Natural killer cell (primary cell): ENCODE results near the gene LDB1. TPM values are rescaled to one million over a fixed set of nuclear protein-coding genes. Genes with fewer than 3 reads are reported as not detected.

ENCODE experiments used
- ATAC-seq, 3 donors: fragments of 150-1000 bp in 2 of 3; fragments of 200-7000 bp in 1 of 3; cut with Tn5 transposase; 1 replicate in 1 of 3; 2 replicates in 2 of 3; pipeline ENCODE4 v1.10.0; 2021; ENCODE audit warnings: mild to moderate bottlenecking in 2 of 3, moderate library complexity in 2 of 3
- DNase-seq, 2 donors: peaks; one replicate each; pipeline versions ENCODE4 v3.0.0 to v3.0.0-alpha.2; 2013 to 2021; ENCODE audit warnings: mixed read lengths in 1 of 2
- H3K27ac ChIP-seq: one replicate; pipeline ENCODE4 v1.5.1; 2013; ENCODE audit warnings: mild to moderate bottlenecking, low read length
- H3K27me3 ChIP-seq: one replicate; pipeline ENCODE4 v1.6.1; 2013; ENCODE audit warnings: low read length; ENCODE audit not compliant: control insufficient read depth, insufficient read depth
- H3K36me3 ChIP-seq: one replicate; pipeline ENCODE4 v1.6.1; 2013; ENCODE audit warnings: low read length; ENCODE audit not compliant: control insufficient read depth, insufficient read depth
- H3K4me1 ChIP-seq: one replicate; pipeline ENCODE4 v1.6.1; 2013; ENCODE audit warnings: low read length; ENCODE audit not compliant: control insufficient read depth, insufficient read depth
- H3K4me3 ChIP-seq: one replicate; pipeline ENCODE4 v1.5.1; 2013; ENCODE audit warnings: low read length
- H3K9me3 ChIP-seq: one replicate; pipeline ENCODE4 v1.6.1; 2013; ENCODE audit warnings: low read length; ENCODE audit not compliant: control insufficient read depth, insufficient read depth
- H3K27ac Mint-ChIP-seq, 2 donors: one replicate each; pipeline ENCODE4 v1.8.0; 2022; ENCODE audit warnings: mild to moderate bottlenecking in 2 of 2, mixed read lengths in 2 of 2, moderate library complexity in 1 of 2
- H3K27me3 Mint-ChIP-seq, 2 donors: one replicate each; pipeline ENCODE4 v1.8.0; 2022; ENCODE audit warnings: low read depth in 2 of 2, mixed read lengths in 2 of 2
- H3K36me3 Mint-ChIP-seq: one replicate; pipeline ENCODE4 v1.8.0; 2022; ENCODE audit warnings: mixed read lengths
- H3K4me1 Mint-ChIP-seq, 2 donors: one replicate each; pipeline ENCODE4 v1.8.0; 2022; ENCODE audit warnings: mixed read lengths in 2 of 2
- H3K4me3 Mint-ChIP-seq: one replicate; pipeline ENCODE4 v1.8.0; 2022; ENCODE audit warnings: mild to moderate bottlenecking, moderate library complexity, mixed read lengths
- H3K9me3 Mint-ChIP-seq, 2 donors: one replicate each; pipeline ENCODE4 v1.8.0; 2022; ENCODE audit warnings: mixed read lengths in 2 of 2
- CTCF ChIP-seq: fragments of 200-600 bp; IDR thresholded peaks from one replicate; pipeline ENCODE4 v1.8.0; 2022; ENCODE audit warnings: antibody characterized with exemption
- WGBS: methylation state at CpG from one replicate; pipeline ENCODE4 v1.1.7; 2013; ENCODE audit warnings: missing lambda C conversion rate; ENCODE audit not compliant: insufficient coverage; 5-methylcytosine and 5-hydroxymethylcytosine counted together
- intact Hi-C: fragments of 100-400 bp; cut with micrococcal nuclease; formaldehyde crosslinking; loops from one replicate; pipeline ENCODE4 v1.14.2; 2022
- total RNA-seq, 4 donors: library from RNA; stranded (reverse); fragments of 120-200 nt in 1 of 4; gene quantifications; one replicate each; pipeline versions ENCODE4 v1.2.3 to v1.2.4, GENCODE V29; 2013 to 2022

LDB1 gene
- total RNA-seq, 3 donors from 2014 or later (not counting 1 experiment from before 2014, with no cell fraction given) = 103 to 109 (median 104) TPM

DNA sequence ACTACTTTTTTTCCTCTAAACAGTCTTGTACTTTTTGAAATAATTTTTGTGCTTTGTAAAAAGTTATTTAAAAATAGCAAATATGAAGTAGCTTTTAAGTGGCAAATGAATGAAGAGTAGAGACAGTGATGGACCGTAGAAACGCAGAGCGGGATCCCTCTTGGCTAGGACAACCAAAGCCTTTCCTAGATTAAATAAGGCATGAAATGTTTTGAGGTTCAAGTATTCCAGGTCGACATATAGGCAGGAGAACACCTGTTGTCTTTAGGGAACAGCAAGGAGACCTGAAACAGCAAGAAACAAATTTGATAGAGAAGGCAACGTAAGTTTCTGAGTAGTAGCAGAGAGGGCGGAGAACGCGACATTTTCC, 12.0 kb upstream of the LDB1 start:
- peak overlapping the region; percentile 98 for H3K4me3 Mint-ChIP-seq
- no peaks in the 10 kb centered on the region for H3K9me3 ChIP-seq
- H3K4me1 ChIP-seq = peaks cover 27% of the 10 kb centered on the region
- no peaks in the 10 kb centered on the region for H3K9me3 Mint-ChIP-seq
- 34% methylated on average over 8 of the region's 8 CpGs for WGBS
- no peak for TF ChIP-seq CTCF
- H3K4me3 ChIP-seq = peak overlapping the region; percentile 96
- no peaks in the 10 kb centered on the region for H3K36me3 Mint-ChIP-seq
- no peaks in the 10 kb centered on the region for H3K36me3 ChIP-seq
- peak overlapping the region; percentile 86 for H3K27ac ChIP-seq
- peaks cover 33 to 37% of the 10 kb centered on the region in 2 donors for H3K4me1 Mint-ChIP-seq
- H3K27me3 Mint-ChIP-seq = no peaks in the 10 kb centered on the region
- DNase-seq (no peak), ATAC-seq (no peak)
- no peaks in the 10 kb centered on the region for H3K27me3 ChIP-seq
- H3K27ac Mint-ChIP-seq = peak overlapping the region; percentile 93 to 97
- intact Hi-C loops = loop anchor here (1.0 kb wide), 5 partner anchors 12 to 370 kb away; partner anchors contain the start of genes ACTR1A, CUEDC2, LDB1 and NOLC1

GRCh38 chr10:102131286-102132170, 11.4 kb upstream of the LDB1 start:
- H3K9me3 Mint-ChIP-seq = no peaks in the 10 kb centered on the region
- no peaks in the 10 kb centered on the region for H3K27me3 ChIP-seq
- no peaks in the 10 kb centered on the region for H3K36me3 ChIP-seq
- no peak overlapping the region for H3K27ac ChIP-seq
- H3K27me3 Mint-ChIP-seq = no peaks in the 10 kb centered on the region
- H3K9me3 ChIP-seq = no peaks in the 10 kb centered on the region
- WGBS = 83% methylated on average over 3 of the region's 8 CpGs
- H3K4me1 Mint-ChIP-seq = peaks cover 33 to 37% of the 10 kb centered on the region in 2 donors
- no peaks in the 10 kb centered on the region for H3K36me3 Mint-ChIP-seq
- no peak for ATAC-seq
- H3K4me3 ChIP-seq = no peak overlapping the region
- no peak for TF ChIP-seq CTCF
- intact Hi-C loops = loop anchor here (1.0 kb wide), 5 partner anchors 11 to 371 kb away; partner anchors contain the start of genes ACTR1A, CUEDC2, LDB1 and NOLC1
- no peak overlapping the region for H3K4me3 Mint-ChIP-seq
- DNase-seq = no peak
- H3K27ac Mint-ChIP-seq = peak overlapping the region in 1 of 2 donors; percentile 93
- H3K4me1 ChIP-seq = peaks cover 27% of the 10 kb centered on the region

DNA sequence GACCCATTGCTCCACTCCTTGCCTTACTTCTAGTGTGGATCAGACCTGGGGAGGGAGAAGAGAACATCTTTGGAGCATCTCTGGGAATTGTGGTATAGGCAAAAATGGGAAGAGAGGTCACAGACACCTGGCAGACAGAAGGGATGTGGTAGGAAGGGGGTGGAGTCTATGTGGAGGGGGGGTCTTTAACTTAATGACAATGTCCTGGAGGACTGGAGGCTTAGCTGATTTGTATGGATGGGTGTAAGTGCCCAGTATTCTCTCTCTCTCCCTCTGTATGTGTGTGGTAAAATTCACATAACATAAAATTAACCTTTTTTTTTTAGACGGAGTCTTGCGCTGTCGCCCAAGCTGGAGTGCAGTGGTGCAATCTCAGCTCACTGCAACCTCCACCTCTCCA, 3.1 kb upstream of the LDB1 start:
- DNase-seq (no peak), ATAC-seq (no peak)
- no peak for TF ChIP-seq CTCF
- no peak overlapping the region for H3K4me3 ChIP-seq
- H3K27me3 ChIP-seq = no peaks in the 10 kb centered on the region
- Mint-ChIP-seq H3K4me1 (peaks cover 15 to 27% of the 10 kb centered on the region in 2 donors), H3K27me3 (no peaks in the 10 kb centered on the region), H3K9me3 (no peaks in the 10 kb centered on the region), H3K27ac (no peak overlapping the region), H3K36me3 (no peaks in the 10 kb centered on the region), H3K4me3 (no peak overlapping the region)
- H3K9me3 ChIP-seq = no peaks in the 10 kb centered on the region
- H3K4me1 ChIP-seq = peaks cover 28% of the 10 kb centered on the region
- no peaks in the 10 kb centered on the region for H3K36me3 ChIP-seq
- no peak overlapping the region for H3K27ac ChIP-seq
- intact Hi-C loops = no loop called here
- WGBS = 96% methylated on average over 3 of the region's 3 CpGs
